Lower lobe of right lung (tissue), 2 donors: ENCODE measurements around the gene WDR47. TPM values are rescaled to one million over a fixed set of nuclear protein-coding genes. Genes with fewer than 3 reads are reported as not detected.

ENCODE experiments used
- ATAC-seq, 2 donors: fragments of 200-7000 bp; cut with Tn5 transposase; one replicate each; pipeline ENCODE4 v1.9.1; 2020 to 2022; ENCODE audit warnings: mild to moderate bottlenecking in 2 of 2, moderate library complexity in 2 of 2
- DNase-seq: peaks from one replicate; pipeline ENCODE4 v3.0.0-alpha.2; 2020
- H3K27ac ChIP-seq: fragments of 200-600 bp; one replicate; pipeline ENCODE4 v1.8.0; 2022
- H3K27me3 ChIP-seq: fragments of 200-600 bp; one replicate; pipeline ENCODE4 v1.8.0; 2022; ENCODE audit warnings: low read depth
- H3K36me3 ChIP-seq: fragments of 200-600 bp; one replicate; pipeline ENCODE4 v1.8.0; 2022; ENCODE audit warnings: mild to moderate bottlenecking
- H3K4me1 ChIP-seq: fragments of 200-600 bp; one replicate; pipeline ENCODE4 v1.8.0; 2022
- H3K4me3 ChIP-seq: fragments of 200-600 bp; one replicate; pipeline ENCODE4 v1.8.0; 2022; ENCODE audit warnings: mild to moderate bottlenecking
- H3K9me3 ChIP-seq: fragments of 200-600 bp; one replicate; pipeline ENCODE4 v1.8.0; 2022
- CTCF ChIP-seq: fragments of 200-600 bp; IDR thresholded peaks from one replicate; pipeline ENCODE4 v1.8.0; 2022; ENCODE audit warnings: antibody characterized with exemption, mild to moderate bottlenecking
- intact Hi-C: fragments of 100-400 bp; cut with DNase I; formaldehyde crosslinking; loops from one replicate; pipeline ENCODE4 v1.11.0; 2022
- total RNA-seq: library from RNA; stranded (reverse); fragmentation: NEBNext Ultra II Directional; extraction: Animal tissue kit (Norgen Biotek cat#: 25700); gene quantifications from one replicate; pipeline ENCODE4 v1.2.1, GENCODE V29; 2021
- donor health status: DM: no; HTN: yes; CAD: no; lungs with severe emphysema.

The WDR47 gene
- total RNA-seq, 1 donor from 2014 or later: 14.3 TPM

DNA sequence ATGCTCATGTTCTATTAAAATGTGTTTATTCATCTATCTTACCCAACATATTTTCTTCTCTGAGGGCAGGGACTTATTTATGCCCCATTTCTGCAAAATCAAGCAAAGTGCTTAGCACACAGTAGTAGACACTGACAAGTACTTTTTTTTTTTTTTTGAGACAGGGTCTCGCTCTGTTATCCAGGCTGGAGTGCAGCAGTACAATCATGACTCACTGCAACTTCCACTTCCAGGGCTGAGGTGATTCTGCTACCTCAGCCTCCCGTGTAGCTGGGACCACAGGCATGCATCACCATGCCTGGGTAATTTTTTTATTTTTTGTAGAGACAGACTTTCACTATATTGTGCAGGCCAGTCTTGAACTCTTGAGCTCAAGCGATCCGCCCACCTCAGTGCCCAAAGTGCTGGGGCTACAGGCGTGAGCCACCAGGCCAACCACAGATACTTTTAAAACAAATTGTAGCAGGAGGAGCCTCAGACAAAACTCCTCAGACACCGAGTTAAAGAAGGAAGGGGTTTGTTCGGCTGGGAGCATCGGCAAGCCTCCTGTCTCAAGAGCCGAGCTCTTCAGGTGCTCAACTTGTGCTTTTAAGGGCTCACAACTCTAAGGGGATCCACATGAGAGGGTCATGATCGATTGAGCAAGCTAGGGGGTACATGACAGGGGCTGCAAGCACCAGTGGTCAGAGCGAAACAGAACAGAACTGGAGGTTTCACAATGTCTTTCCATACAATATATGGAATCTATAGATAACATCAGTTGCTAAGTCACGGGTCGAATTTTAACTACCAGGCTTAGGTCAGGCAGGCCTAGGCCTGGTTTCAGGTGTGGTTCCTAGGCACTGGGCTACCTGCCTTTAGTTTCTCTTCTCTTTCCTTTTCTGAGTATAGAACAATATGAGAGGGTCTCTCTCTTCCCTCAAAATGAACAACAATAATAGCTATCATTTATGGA lies 42.9 kb upstream of the WDR47 start:
- ATAC-seq (no peak), DNase-seq (no peak)
- H3K9me3 ChIP-seq: no peaks in the 10 kb centered on the region

GRCh38 chr1:109083923-109084322 lies 42.0 kb upstream of the WDR47 start:
- Histone ChIP-seq H3K4me3 (no peak overlapping the region), H3K36me3 (no peaks in the 10 kb centered on the region), H3K27me3 (no peaks in the 10 kb centered on the region), H3K9me3 (no peaks in the 10 kb centered on the region), H3K27ac (no peak overlapping the region), H3K4me1 (peaks cover 6% of the 10 kb centered on the region)
- DNase-seq (no peak), ATAC-seq (no peak)
- intact Hi-C loops: no loop called here
- no peak for TF ChIP-seq CTCF

More for the DNA sequence above, 42.9 kb upstream of the WDR47 start:
- H3K27me3 ChIP-seq: no peaks in the 10 kb centered on the region
- no peak for TF ChIP-seq CTCF
- intact Hi-C loops: no loop called here
- no peak overlapping the region for H3K27ac ChIP-seq
- no peaks in the 10 kb centered on the region for H3K36me3 ChIP-seq
- H3K4me3 ChIP-seq: no peak overlapping the region
- H3K4me1 ChIP-seq: peaks cover 9% of the 10 kb centered on the region

DNA sequence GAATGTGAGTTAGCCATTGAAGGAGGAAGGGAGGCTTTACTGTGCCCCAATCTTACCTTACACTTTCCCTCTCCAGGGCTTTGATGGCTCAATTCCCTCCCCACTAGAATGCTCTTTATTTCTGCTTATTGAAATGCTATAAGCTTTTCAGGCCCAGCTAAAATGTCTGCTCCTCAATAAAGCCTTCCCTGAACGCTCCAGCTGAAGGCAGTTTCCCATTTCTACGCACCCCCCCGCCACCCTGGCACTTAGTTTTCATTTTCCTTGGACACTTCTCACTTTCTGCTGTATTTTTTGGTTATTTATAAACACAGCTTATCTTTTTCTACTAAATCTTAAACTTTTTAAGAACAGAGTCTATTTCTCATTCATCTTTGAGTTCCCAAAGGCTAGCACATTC lies 41.6 kb upstream of the WDR47 start:
- intact Hi-C loops: no loop called here
- no peaks in the 10 kb centered on the region for H3K36me3 ChIP-seq
- TF ChIP-seq CTCF: no peak
- H3K4me3 ChIP-seq: no peak overlapping the region
- peaks cover 5% of the 10 kb centered on the region for H3K4me1 ChIP-seq
- ATAC-seq (no peak), DNase-seq (no peak)
- no peaks in the 10 kb centered on the region for H3K27me3 ChIP-seq
- no peak overlapping the region for H3K27ac ChIP-seq
- no peaks in the 10 kb centered on the region for H3K9me3 ChIP-seq

DNA sequence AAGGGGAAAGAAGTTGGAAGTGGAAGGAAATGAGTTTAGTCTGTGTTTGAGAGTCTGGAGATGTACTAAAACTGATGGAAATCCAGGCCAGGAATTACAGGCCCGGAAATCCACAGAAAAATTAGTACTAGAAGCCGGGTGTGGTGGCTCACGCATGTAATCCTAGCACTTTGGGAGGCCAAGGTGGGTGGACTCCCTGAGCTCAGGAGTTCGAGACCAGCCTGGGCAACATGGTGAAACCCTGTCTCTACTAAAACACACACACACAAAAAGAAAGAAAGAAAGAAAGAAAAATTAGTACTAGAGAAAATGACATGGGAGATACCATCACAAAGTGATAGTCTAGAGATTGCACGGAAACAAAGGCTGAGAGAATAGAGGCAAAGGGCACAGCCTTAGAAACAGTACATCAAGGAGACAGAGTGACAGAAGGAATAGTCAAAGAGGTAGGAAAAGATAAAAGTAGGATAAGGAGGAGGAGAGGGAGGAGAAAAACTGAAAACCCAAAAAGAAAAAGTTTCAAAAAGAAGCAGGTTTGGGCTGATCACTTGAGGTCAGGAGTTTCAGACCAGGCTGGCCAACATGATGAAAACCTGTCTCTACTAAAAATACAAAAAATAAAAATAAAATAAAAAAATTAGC lies 38.7 kb upstream of the WDR47 start:
- Histone ChIP-seq H3K4me1 (peaks cover 12% of the 10 kb centered on the region), H3K27me3 (no peaks in the 10 kb centered on the region), H3K36me3 (no peaks in the 10 kb centered on the region), H3K9me3 (no peaks in the 10 kb centered on the region), H3K4me3 (no peak overlapping the region), H3K27ac (peak overlapping the region; percentile 65)
- no peak for DNase-seq
- ATAC-seq: no peak
- intact Hi-C loops: no loop called here
- no peak for TF ChIP-seq CTCF

GRCh38 chr1:109079240-109079622 lies 37.3 kb upstream of the WDR47 start:
- no peaks in the 10 kb centered on the region for H3K27me3 ChIP-seq
- H3K4me1 ChIP-seq: peaks cover 21% of the 10 kb centered on the region
- H3K27ac ChIP-seq: peak overlapping the region; percentile 65
- no peak overlapping the region for H3K4me3 ChIP-seq
- DNase-seq: no peak
- intact Hi-C loops: no loop called here
- H3K9me3 ChIP-seq: no peaks in the 10 kb centered on the region
- TF ChIP-seq CTCF: no peak
- H3K36me3 ChIP-seq: no peaks in the 10 kb centered on the region
- no peak for ATAC-seq
